Nephron (organoid): Measurements from ENCODE around the gene GPR32.

Source experiments
- H3K27ac Mint-ChIP-seq, 3 experiments: 2 replicates each; pipeline ENCODE4 v1.8.0; 2020; ENCODE audit warnings: mixed read lengths in 3 of 3, mild to moderate bottlenecking in 2 of 3, moderate library complexity in 1 of 3
- H3K27me3 Mint-ChIP-seq: 2 replicates; pipeline ENCODE4 v1.8.0; 2021; ENCODE audit warnings: low read depth, mild to moderate bottlenecking, moderate library complexity, mixed read lengths
- H3K36me3 Mint-ChIP-seq: 2 replicates; pipeline ENCODE4 v1.8.0; 2020; ENCODE audit warnings: low read depth, mixed read lengths
- H3K4me1 Mint-ChIP-seq: 2 replicates; pipeline ENCODE4 v1.8.0; 2020; ENCODE audit warnings: mixed read lengths
- H3K4me3 Mint-ChIP-seq, 3 experiments: 2 replicates each; pipeline ENCODE4 v1.8.0; 2020; ENCODE audit warnings: mild to moderate bottlenecking in 3 of 3, mixed read lengths in 3 of 3, moderate library complexity in 2 of 3
- H3K9me3 Mint-ChIP-seq: 2 replicates; pipeline ENCODE4 v1.8.0; 2020; ENCODE audit warnings: mixed read lengths
- CTCF ChIP-seq, 3 experiments: fragments of 200-600 bp; sonication (generic); IDR thresholded peaks; one replicate each; pipeline ENCODE4 v1.5.0; 2021; ENCODE audit warnings: antibody characterized with exemption in 3 of 3; ENCODE audit not compliant: unreplicated experiment in 3 of 3

GPR32 gene

GRCh38 chr19:50796634-50797428 lies 26.6 kb downstream of the GPR32 start:
- peaks cover 5% of the 10 kb centered on the region for H3K4me1 Mint-ChIP-seq
- no peaks in the 10 kb centered on the region for H3K9me3 Mint-ChIP-seq
- peaks cover 23% of the 10 kb centered on the region for H3K36me3 Mint-ChIP-seq
- TF ChIP-seq CTCF (IDR thresholded peaks at IDR 0.05; ENCODE audit: unreplicated experiment in 3 of 3): no peak
- H3K4me3 Mint-ChIP-seq: no peak overlapping the region
- no peak overlapping the region for H3K27ac Mint-ChIP-seq
- no peaks in the 10 kb centered on the region for H3K27me3 Mint-ChIP-seq

- H3K4me3 Mint-ChIP-seq: no peak overlapping the region
- no peaks in the 10 kb centered on the region for H3K27me3 Mint-ChIP-seq
- H3K9me3 Mint-ChIP-seq: no peaks in the 10 kb centered on the region
- peaks cover 5% of the 10 kb centered on the region for H3K4me1 Mint-ChIP-seq
- H3K36me3 Mint-ChIP-seq: peaks cover 26% of the 10 kb centered on the region
- TF ChIP-seq CTCF (IDR thresholded peaks at IDR 0.05; ENCODE audit: unreplicated experiment in 3 of 3): no peak
- no peak overlapping the region for H3K27ac Mint-ChIP-seq
Measured at GRCh38 chr19:50797429-50797780, 27.1 kb downstream of the GPR32 start.

DNA sequence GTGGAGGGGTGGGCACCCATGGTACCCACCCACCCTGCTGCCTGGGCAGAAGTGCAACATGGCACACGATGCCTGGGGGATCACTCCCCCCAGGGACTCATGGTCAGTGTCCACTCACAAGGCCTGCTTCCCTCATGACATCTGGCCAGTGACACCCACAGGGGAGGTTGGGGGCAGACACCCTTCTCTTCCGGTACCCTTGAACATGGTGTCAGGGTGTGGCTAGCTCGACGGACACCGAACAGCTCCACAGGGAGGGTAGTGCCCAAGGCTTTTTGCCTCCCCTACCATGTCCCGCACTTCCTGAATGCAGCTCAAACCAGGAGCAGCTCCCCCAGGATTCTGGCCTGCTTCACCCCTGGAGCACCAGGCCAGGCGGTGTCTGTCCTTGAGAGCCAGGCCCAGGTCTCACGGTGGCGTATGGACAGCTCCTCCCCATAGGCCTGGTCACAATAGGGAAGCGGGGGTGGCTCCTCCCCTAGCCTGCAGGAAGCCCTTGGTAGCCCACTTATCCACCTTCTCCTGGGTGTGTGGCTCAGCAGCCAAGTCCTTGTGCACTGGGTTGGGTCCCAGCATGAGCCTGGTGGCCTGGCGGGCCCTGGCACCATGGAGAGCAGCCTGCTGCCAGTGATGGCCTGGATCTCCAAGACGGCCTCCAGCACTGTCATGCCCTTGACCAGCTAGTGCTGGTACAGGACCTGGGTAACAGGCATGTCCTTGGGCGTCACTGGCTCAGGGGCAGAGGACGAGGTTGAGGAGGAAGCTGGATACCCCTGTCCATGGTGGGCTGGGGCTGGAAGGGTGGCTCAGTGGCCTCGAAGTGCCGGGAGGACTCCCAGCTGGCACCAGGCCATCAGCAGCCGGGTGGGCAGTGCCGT lies 27.8 kb downstream of the GPR32 start:
- Mint-ChIP-seq H3K27ac (no peak overlapping the region), H3K27me3 (no peaks in the 10 kb centered on the region), H3K36me3 (peaks cover 26% of the 10 kb centered on the region), H3K4me3 (no peak overlapping the region), H3K9me3 (no peaks in the 10 kb centered on the region), H3K4me1 (peaks cover 10% of the 10 kb centered on the region)
- no peak for TF ChIP-seq CTCF (IDR thresholded peaks at IDR 0.05; ENCODE audit: unreplicated experiment in 3 of 3)

DNA sequence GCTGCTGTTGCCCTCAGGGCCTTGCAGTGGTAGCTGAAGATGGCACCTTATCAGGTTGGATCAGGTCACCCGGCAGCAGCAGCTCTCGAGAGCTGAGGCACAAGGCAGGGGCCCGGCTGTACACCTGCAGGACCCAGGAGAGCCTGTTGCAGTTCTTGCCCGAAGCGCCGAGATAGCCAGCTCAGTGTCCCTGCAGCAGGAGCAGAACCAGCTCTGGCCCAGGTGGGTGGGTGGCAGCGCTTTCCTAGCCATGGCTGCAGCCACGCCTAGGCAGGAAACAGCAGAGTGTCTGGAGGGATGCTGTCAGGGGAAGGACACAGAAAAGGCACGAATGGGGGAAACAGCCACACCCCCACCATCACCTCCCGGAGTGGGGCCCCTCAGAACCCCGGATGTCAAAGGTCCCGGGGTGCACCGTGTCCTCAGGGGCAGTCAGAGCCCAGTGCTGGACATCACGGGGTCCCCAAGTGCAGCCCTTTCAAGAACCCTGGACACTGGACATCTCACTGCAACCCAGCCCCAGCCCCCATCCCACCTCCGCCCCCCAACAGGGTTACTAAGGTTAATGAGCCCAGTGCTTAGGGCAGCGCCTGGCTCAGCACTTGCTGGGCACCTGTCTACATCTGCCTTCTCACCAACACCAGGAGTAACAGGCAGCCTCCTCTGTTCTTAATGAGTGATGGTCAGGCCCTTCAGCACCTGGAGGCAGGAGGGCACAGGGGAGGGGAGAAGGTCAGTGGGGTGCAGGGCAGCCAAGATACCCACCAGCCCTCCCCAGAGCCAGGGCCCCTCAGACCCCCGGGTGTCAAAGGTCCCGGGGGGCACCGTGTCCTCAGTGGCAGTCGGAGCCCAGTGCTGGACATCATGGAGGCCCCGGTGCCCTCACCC lies 28.6 kb downstream of the GPR32 start:
- Mint-ChIP-seq H3K4me3 (no peak overlapping the region), H3K27ac (no peak overlapping the region), H3K27me3 (no peaks in the 10 kb centered on the region), H3K4me1 (peaks cover 19% of the 10 kb centered on the region), H3K36me3 (peaks cover 26% of the 10 kb centered on the region), H3K9me3 (no peaks in the 10 kb centered on the region)
- no peak for TF ChIP-seq CTCF (IDR thresholded peaks at IDR 0.05; ENCODE audit: unreplicated experiment in 3 of 3)

DNA sequence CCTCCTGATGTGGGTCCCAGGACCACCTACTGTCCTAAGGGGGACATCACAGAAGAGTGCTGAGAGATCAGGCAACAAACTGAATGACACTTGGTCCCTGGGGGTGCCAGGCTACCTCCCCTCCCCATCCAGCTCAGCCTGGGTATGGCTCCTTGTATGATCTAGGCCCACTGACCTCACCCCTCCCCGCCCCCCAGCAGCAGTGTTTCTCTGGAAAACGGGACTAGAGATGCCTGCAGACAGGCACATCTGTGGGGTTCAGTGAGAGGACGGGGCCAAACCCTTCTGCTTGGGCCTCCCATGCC lies 29.2 kb downstream of the GPR32 start:
- H3K27ac Mint-ChIP-seq: no peak overlapping the region
- H3K4me3 Mint-ChIP-seq: no peak overlapping the region
- H3K36me3 Mint-ChIP-seq: peaks cover 26% of the 10 kb centered on the region
- peaks cover 24% of the 10 kb centered on the region for H3K4me1 Mint-ChIP-seq
- no peaks in the 10 kb centered on the region for H3K9me3 Mint-ChIP-seq
- H3K27me3 Mint-ChIP-seq: no peaks in the 10 kb centered on the region
- TF ChIP-seq CTCF (IDR thresholded peaks at IDR 0.05; ENCODE audit: unreplicated experiment in 3 of 3): no peak
